RWPE1 (cell line): ENCODE results near the gene CHKA.

Experiments used
- CTCF ChIA-PET: fragments of 350-600 bp; sonication (Branson Sonifier 250); formaldehyde crosslinking; extraction: SDS; loops from one replicate; lab custom pipeline; 2021; lab: Yijun Ruan, JAX
- POLR2A ChIA-PET: fragments of 400-600 bp; formaldehyde crosslinking; extraction: SDS; loops from one replicate; lab custom pipeline; 2020; ENCODE audit warnings: antibody characterized with exemption; ENCODE audit not compliant: low non-redundant PET; lab: Yijun Ruan, JAX
- DNase-seq: peaks from one replicate; pipeline ENCODE4 v3.0.0; 2012; ENCODE audit warnings: low spot score
- H3K27ac ChIP-seq: fragments of 450-650 bp; 2 replicates; pipeline ENCODE4 v1.5.1; 2017
- CTCF ChIP-seq: fragments of 450-650 bp; conservative IDR thresholded peaks from 2 replicates; pipeline ENCODE4 v1.5.1; 2017; ENCODE audit warnings: low read depth, mild to moderate bottlenecking

Gene CHKA

GRCh38 chr11:68118706-68119448 lies 2.3 kb downstream of the CHKA start:
- no peak for TF ChIP-seq CTCF
- ChIA-PET CTCF (interaction anchor here (0.6 kb wide), 1 partner anchor 90 kb away, joined by 3 read pairs; no protein-coding TSS in a partner anchor), POLR2A (no interaction called here)
- no peak for DNase-seq
- H3K27ac ChIP-seq: no peak overlapping the region

- ChIA-PET CTCF (no interaction called here), POLR2A (no interaction called here)
- H3K27ac ChIP-seq: no peak overlapping the region
- DNase-seq: no peak
- no peak for TF ChIP-seq CTCF
Measured at GRCh38 chr11:68117853-68118470, 3.2 kb downstream of the CHKA start.

- TF ChIP-seq CTCF: no peak
- no peak overlapping the region for H3K27ac ChIP-seq
- POLR2A ChIA-PET: no interaction called here
- DNase-seq: no peak
- CTCF ChIA-PET: interaction anchor here (0.6 to 0.8 kb wide), 3 partner anchors 10 to 76 kb away, joined by 3 to 4 read pairs (median 3); no protein-coding TSS in a partner anchor
Measured at GRCh38 chr11:68116974-68117373, 4.2 kb downstream of the CHKA start.

GRCh38 chr11:68116126-68116525 lies 5.1 kb downstream of the CHKA start:
- TF ChIP-seq CTCF: no peak
- POLR2A ChIA-PET: no interaction called here
- CTCF ChIA-PET: interaction anchor here (0.6 to 0.7 kb wide), 3 partner anchors 11 to 75 kb away, joined by 3 to 4 read pairs (median 3); no protein-coding TSS in a partner anchor
- DNase-seq: no peak
- no peak overlapping the region for H3K27ac ChIP-seq

GRCh38 chr11:68115285-68115684 lies 5.9 kb downstream of the CHKA start:
- no peak for TF ChIP-seq CTCF
- ChIA-PET CTCF (no interaction called here), POLR2A (no interaction called here)
- no peak for DNase-seq
- no peak overlapping the region for H3K27ac ChIP-seq

GRCh38 chr11:68113986-68114385 lies 7.2 kb downstream of the CHKA start:
- ChIA-PET CTCF (no interaction called here), POLR2A (no interaction called here)
- DNase-seq: no peak
- H3K27ac ChIP-seq: no peak overlapping the region
- no peak for TF ChIP-seq CTCF
